Subcutaneous abdominal adipose tissue (tissue), 5 donors: ENCODE data around the gene PDE3B.
"Not testable (repeated sequence)": the region's sequence is repeated elsewhere in the genome, so short reads cannot be mapped to it uniquely, and the experiment has no call there.

Source experiments
- H3K27ac ChIP-seq: one replicate; pipeline ENCODE4 v1.7.0; 2013; ENCODE audit warnings: low read depth, mild to moderate bottlenecking, inconsistent platforms, low read length, moderate library complexity
- H3K27me3 ChIP-seq, 5 donors: one replicate each; pipeline ENCODE4 v1.7.0; 2013; ENCODE audit warnings: low read length in 5 of 5, inconsistent platforms in 1 of 5; ENCODE audit not compliant: control insufficient read depth in 5 of 5, insufficient read depth in 4 of 5
- H3K36me3 ChIP-seq, 5 donors: one replicate each; pipeline ENCODE4 v1.7.0; 2013; ENCODE audit warnings: low read length in 5 of 5; ENCODE audit not compliant: control insufficient read depth in 5 of 5, insufficient read depth in 5 of 5
- H3K4me1 ChIP-seq, 5 donors: one replicate each; pipeline ENCODE4 v1.7.0; 2013; ENCODE audit warnings: low read length in 5 of 5, mild to moderate bottlenecking in 3 of 5, moderate library complexity in 1 of 5; ENCODE audit not compliant: control insufficient read depth in 5 of 5, insufficient read depth in 5 of 5
- H3K4me3 ChIP-seq, 5 donors: one replicate each; pipeline ENCODE4 v1.7.0; 2013; ENCODE audit warnings: low read length in 5 of 5, low read depth in 1 of 5
- H3K9ac ChIP-seq, 5 donors: one replicate each; pipeline ENCODE4 v1.7.0; 2013; ENCODE audit warnings: low read length in 5 of 5, mild to moderate bottlenecking in 4 of 5, moderate library complexity in 3 of 5
- H3K9me3 ChIP-seq, 5 donors: one replicate each; pipeline ENCODE4 v1.7.0; 2013; ENCODE audit warnings: low read length in 5 of 5; ENCODE audit not compliant: control insufficient read depth in 5 of 5
- donor health status: healthy.
- donor health status: healthy.
- donor health status: healthy.
- donor health status: healthy.
- donor health status: healthy.

The PDE3B gene

DNA sequence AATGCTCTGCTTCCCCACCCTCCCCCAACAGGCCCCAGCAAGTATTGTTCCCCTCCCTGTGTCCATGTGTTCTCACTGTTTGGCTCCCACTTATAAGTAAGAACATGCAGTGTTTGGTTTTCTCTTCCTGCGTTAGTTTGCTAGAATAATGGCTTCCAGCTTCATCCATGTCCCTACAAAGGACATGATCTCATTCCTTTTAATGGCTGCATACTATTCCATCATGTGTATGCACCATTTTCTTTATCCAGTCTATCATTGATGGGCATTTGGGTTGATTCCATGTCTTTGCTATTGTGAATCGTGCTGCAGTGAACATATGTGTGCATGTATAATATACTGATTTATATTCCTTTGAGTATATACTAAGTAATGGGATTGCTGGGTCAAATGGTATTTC, 52.1 kb downstream of the PDE3B start:
- not testable (repeated sequence) for H3K9me3 ChIP-seq, H3K4me3 ChIP-seq, H3K9ac ChIP-seq, H3K36me3 ChIP-seq, H3K27ac ChIP-seq, H3K4me1 ChIP-seq, H3K27me3 ChIP-seq

- no peak overlapping the region for H3K27ac ChIP-seq
- no peak overlapping the region for H3K9ac ChIP-seq
- H3K4me1 ChIP-seq = peaks cover 0 to 13% (median 4%) of the 10 kb centered on the region in 5 donors
Observed at GRCh38 chr11:14698771-14699170, 55.2 kb downstream of the PDE3B start.

GRCh38 chr11:14700593-14700992, 57.0 kb downstream of the PDE3B start:
- Histone ChIP-seq H3K27ac (no peak overlapping the region), H3K9ac (no peak overlapping the region), H3K4me3 (no peak overlapping the region), H3K4me1 (peaks cover 0 to 13% (median 4%) of the 10 kb centered on the region in 5 donors), H3K27me3 (no peaks in the 10 kb centered on the region), H3K36me3 (no peaks in the 10 kb centered on the region), H3K9me3 (peaks cover 0 to 13% (median 6%) of the 10 kb centered on the region in 5 donors)

More at GRCh38 chr11:14698771-14699170, 55.2 kb downstream of the PDE3B start:
- Histone ChIP-seq H3K36me3 (no peaks in the 10 kb centered on the region), H3K4me3 (no peak overlapping the region), H3K9me3 (peaks cover 0 to 7% (median 4%) of the 10 kb centered on the region in 5 donors), H3K27me3 (no peaks in the 10 kb centered on the region)

DNA sequence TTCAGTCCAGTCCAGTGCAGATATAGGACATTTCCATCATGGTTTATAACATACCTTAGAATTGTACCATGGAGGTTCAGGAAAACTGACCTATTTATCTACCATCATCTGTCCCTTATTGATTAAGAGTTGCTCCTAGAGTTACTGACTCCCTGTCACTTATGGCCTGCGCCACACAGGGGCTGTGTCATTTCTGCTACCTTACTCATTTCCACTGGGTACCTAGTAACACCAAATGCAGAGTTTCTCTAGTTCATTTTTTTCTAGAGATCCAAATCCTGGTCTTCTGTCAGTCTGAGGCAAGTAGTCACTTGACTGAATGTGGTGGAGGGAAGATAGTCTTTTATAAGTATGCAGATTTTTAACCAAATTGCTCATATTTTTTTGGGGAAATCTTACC, 59.2 kb downstream of the PDE3B start:
- peaks cover 0 to 13% (median 6%) of the 10 kb centered on the region in 5 donors for H3K9me3 ChIP-seq
- no peaks in the 10 kb centered on the region for H3K27me3 ChIP-seq
- no peak overlapping the region for H3K4me3 ChIP-seq
- peaks cover 0 to 13% (median 4%) of the 10 kb centered on the region in 5 donors for H3K4me1 ChIP-seq
- H3K36me3 ChIP-seq = no peaks in the 10 kb centered on the region
- no peak overlapping the region for H3K9ac ChIP-seq
- H3K27ac ChIP-seq = no peak overlapping the region

GRCh38 chr11:14703731-14704130, 60.1 kb downstream of the PDE3B start:
- Histone ChIP-seq H3K4me3 (no peak overlapping the region), H3K4me1 (peaks cover 0 to 13% (median 4%) of the 10 kb centered on the region in 5 donors), H3K27me3 (no peaks in the 10 kb centered on the region), H3K9ac (no peak overlapping the region), H3K9me3 (peaks cover 0 to 13% (median 6%) of the 10 kb centered on the region in 5 donors), H3K27ac (no peak overlapping the region), H3K36me3 (no peaks in the 10 kb centered on the region)

DNA sequence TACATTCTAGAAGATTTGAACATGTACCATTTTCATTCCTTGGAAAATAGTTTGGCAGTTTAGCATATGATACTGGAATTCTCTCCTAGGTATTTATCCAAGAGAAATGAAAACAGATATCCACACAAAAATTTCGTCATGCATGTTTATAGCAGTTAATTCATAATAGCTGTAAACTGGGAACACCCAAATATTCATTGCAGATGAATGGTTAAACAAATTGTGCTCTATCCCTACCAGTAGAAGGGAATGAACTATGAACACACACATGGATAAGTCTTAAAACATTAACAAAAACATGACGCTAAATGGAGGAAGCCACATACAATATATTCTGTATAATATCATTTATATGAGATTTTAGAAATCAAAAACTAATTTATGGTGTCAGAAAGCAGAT, 61.5 kb downstream of the PDE3B start:
- H3K9me3 ChIP-seq = peaks cover 0 to 13% (median 6%) of the 10 kb centered on the region in 5 donors
- H3K27me3 ChIP-seq = no peaks in the 10 kb centered on the region
- H3K36me3 ChIP-seq = no peaks in the 10 kb centered on the region
- H3K27ac ChIP-seq = no peak overlapping the region
- H3K9ac ChIP-seq = no peak overlapping the region
- H3K4me3 ChIP-seq = no peak overlapping the region
- peaks cover 0 to 13% (median 4%) of the 10 kb centered on the region in 5 donors for H3K4me1 ChIP-seq

DNA sequence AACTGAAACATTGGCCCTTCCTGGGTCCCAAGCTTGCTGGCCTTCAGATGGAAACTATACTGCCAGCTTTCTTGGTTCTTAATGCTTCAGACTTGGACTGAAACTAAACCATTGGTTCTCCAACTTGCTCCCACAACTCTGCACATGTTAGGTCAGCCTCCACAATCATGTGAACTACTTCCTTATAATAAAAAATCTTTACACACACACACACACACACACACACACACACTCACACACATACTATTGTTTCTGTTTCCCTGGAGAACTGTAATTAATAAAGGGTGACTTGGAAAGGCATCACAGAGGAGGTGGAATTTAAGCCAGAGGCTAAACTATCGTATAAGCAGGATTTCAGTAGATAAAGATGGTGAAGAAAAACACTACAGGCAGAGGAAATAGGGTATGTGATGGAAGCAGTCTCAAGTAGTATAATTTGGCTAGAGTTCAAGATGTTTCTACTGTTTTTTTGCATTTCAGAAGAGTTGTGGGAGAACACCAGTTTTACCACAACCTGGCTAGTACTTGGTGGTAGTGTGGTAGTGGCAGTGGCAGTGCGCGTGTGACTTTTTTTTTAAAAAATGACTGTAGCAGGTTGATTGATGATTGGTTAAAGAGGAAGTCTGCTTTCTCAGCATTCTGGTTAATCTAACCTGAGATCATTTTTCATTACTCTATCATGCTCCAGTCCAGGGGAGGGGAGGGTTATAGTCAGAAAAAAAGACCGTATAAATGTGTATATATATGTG, 70.1 kb downstream of the PDE3B start:
- Histone ChIP-seq H3K27me3 (no peaks in the 10 kb centered on the region), H3K27ac (no peak overlapping the region), H3K4me3 (no peak overlapping the region), H3K9me3 (no peaks in the 10 kb centered on the region), H3K36me3 (no peaks in the 10 kb centered on the region), H3K9ac (no peak overlapping the region), H3K4me1 (peaks cover 0 to 11% (median 3%) of the 10 kb centered on the region in 5 donors)

- H3K27ac ChIP-seq, H3K27me3 ChIP-seq, H3K4me3 ChIP-seq, H3K36me3 ChIP-seq, H3K9ac ChIP-seq, H3K9me3 ChIP-seq: not testable (repeated sequence)
- H3K4me1 ChIP-seq = peaks cover 0 to 11% (median 3%) of the 10 kb centered on the region in 5 donors
Observed at GRCh38 chr11:14715669-14716068, 72.1 kb downstream of the PDE3B start.

DNA sequence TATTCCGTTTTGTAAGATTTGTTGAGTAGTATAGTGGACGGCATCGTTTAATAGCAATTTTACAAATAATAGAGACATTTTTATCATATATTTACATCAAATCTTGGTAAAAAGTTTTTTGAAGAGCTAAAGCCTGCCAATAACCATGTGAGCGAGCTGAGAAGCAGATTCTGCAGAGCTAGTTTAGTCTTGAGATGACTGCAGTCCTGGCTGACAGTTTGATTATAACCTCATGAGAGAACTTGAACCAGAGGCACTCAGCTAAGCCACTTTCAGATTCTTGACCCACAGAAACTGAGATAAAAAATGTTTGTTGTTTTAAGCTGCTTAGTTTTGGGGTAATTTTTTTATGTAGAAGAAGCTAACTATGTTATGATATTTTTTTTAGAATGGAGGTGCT, 78.9 kb downstream of the PDE3B start:
- H3K4me1 ChIP-seq = no peaks in the 10 kb centered on the region
- H3K27me3 ChIP-seq = no peaks in the 10 kb centered on the region
- no peaks in the 10 kb centered on the region for H3K9me3 ChIP-seq
- no peak overlapping the region for H3K4me3 ChIP-seq
- H3K9ac ChIP-seq = no peak overlapping the region
- no peak overlapping the region for H3K27ac ChIP-seq
- H3K36me3 ChIP-seq = no peaks in the 10 kb centered on the region

GRCh38 chr11:14725150-14725549, 81.5 kb downstream of the PDE3B start:
- no peaks in the 10 kb centered on the region for H3K9me3 ChIP-seq
- H3K4me3 ChIP-seq = no peak overlapping the region
- H3K9ac ChIP-seq = no peak overlapping the region
- no peaks in the 10 kb centered on the region for H3K27me3 ChIP-seq
- H3K4me1 ChIP-seq = peaks cover 0 to 4% (median 0%) of the 10 kb centered on the region in 5 donors
- no peaks in the 10 kb centered on the region for H3K36me3 ChIP-seq
- H3K27ac ChIP-seq = no peak overlapping the region
